Endodermal cell (in vitro differentiated cells): Measurements from ENCODE around the gene HOXD3. TPM values are rescaled to one million over a fixed set of nuclear protein-coding genes. Genes with fewer than 3 reads are reported as not detected.
A peak's percentile ranks its signal among the peaks of the same experiment; 100 is the strongest.

ENCODE experiments used
- DNase-seq: peaks from one replicate; pipeline ENCODE4 v3.0.0-alpha.2; 2017
- H3K27ac ChIP-seq: 2 replicates; pipeline ENCODE4 v1.5.1; 2013; ENCODE audit warnings: mild to moderate bottlenecking, low read depth, low read length, moderate library complexity
- H3K27me3 ChIP-seq: 2 replicates; pipeline ENCODE4 v1.6.1; 2013; ENCODE audit warnings: mild to moderate bottlenecking, low read length, moderate library complexity; ENCODE audit not compliant: insufficient read depth, control insufficient read depth, poor library complexity, severe bottlenecking
- H3K36me3 ChIP-seq: 2 replicates; pipeline ENCODE4 v1.7.0; 2013; ENCODE audit warnings: mild to moderate bottlenecking, low read length, moderate library complexity; ENCODE audit not compliant: control insufficient read depth, insufficient read depth
- H3K4me1 ChIP-seq: one replicate; pipeline ENCODE4 v1.7.0; 2013; ENCODE audit warnings: low read length; ENCODE audit not compliant: control insufficient read depth, insufficient read depth
- H3K4me3 ChIP-seq: 2 replicates; pipeline ENCODE4 v1.5.1; 2013; ENCODE audit warnings: mild to moderate bottlenecking, low read length, moderate library complexity
- H3K9ac ChIP-seq: 2 replicates; pipeline ENCODE4 v1.6.1; 2013; ENCODE audit warnings: mild to moderate bottlenecking, low read length, moderate library complexity; ENCODE audit not compliant: poor library complexity, severe bottlenecking; ENCODE audit errors: extremely low read depth
- H3K9me3 ChIP-seq: 2 replicates; pipeline ENCODE4 v1.6.1; 2013; ENCODE audit warnings: mild to moderate bottlenecking, low read length, moderate library complexity; ENCODE audit not compliant: control insufficient read depth
- H3K27ac Mint-ChIP-seq: 2 replicates; pipeline ENCODE4 v1.8.0; 2020; ENCODE audit warnings: mixed read lengths
- H3K27me3 Mint-ChIP-seq: 2 replicates; pipeline ENCODE4 v1.8.0; 2021; ENCODE audit warnings: mild to moderate bottlenecking, mixed read lengths; ENCODE audit not compliant: insufficient read depth
- H3K36me3 Mint-ChIP-seq: 2 replicates; pipeline ENCODE4 v1.8.0; 2020; ENCODE audit warnings: low read depth, mixed read lengths
- H3K4me1 Mint-ChIP-seq: 2 replicates; pipeline ENCODE4 v1.8.0; 2020; ENCODE audit warnings: mixed read lengths
- H3K4me3 Mint-ChIP-seq: 2 replicates; pipeline ENCODE4 v1.8.0; 2020; ENCODE audit warnings: mild to moderate bottlenecking, moderate library complexity, mixed read lengths
- H3K9me3 Mint-ChIP-seq: 2 replicates; pipeline ENCODE4 v1.8.0; 2020; ENCODE audit warnings: mild to moderate bottlenecking, mixed read lengths
- WGBS, 2 experiments: methylation state at CpG; one replicate each; pipeline versions ENCODE4 v1.1.5 to v1.1.7; 2013; ENCODE audit warnings: missing lambda C conversion rate in 2 of 2, mixed read lengths in 1 of 2; ENCODE audit not compliant: insufficient coverage in 1 of 2, insufficient read length in 1 of 2; 5-methylcytosine and 5-hydroxymethylcytosine counted together
- total RNA-seq, 2 donors: library from RNA; stranded (reverse); fragmentation: NEBNext Ultra II Directional in 1 of 2; extraction: Animal tissue kit (Norgen Biotek cat#: 25700) in 1 of 2; gene quantifications; 2 replicates in 1 of 2; 3 replicates in 1 of 2; pipeline ENCODE4 v1.2.1, GENCODE V29; 2021
- TF ChIP-seq, protein P1 (sequence below): fragments of 200-600 bp; sonication (generic); conservative IDR thresholded peaks from 2 replicates; pipeline ENCODE4 v1.5.0; 2021; ENCODE audit warnings: antibody characterized with exemption, mild to moderate bottlenecking

HOXD3 gene
- total RNA-seq, 2 donors from 2014 or later = not detected

DNA sequence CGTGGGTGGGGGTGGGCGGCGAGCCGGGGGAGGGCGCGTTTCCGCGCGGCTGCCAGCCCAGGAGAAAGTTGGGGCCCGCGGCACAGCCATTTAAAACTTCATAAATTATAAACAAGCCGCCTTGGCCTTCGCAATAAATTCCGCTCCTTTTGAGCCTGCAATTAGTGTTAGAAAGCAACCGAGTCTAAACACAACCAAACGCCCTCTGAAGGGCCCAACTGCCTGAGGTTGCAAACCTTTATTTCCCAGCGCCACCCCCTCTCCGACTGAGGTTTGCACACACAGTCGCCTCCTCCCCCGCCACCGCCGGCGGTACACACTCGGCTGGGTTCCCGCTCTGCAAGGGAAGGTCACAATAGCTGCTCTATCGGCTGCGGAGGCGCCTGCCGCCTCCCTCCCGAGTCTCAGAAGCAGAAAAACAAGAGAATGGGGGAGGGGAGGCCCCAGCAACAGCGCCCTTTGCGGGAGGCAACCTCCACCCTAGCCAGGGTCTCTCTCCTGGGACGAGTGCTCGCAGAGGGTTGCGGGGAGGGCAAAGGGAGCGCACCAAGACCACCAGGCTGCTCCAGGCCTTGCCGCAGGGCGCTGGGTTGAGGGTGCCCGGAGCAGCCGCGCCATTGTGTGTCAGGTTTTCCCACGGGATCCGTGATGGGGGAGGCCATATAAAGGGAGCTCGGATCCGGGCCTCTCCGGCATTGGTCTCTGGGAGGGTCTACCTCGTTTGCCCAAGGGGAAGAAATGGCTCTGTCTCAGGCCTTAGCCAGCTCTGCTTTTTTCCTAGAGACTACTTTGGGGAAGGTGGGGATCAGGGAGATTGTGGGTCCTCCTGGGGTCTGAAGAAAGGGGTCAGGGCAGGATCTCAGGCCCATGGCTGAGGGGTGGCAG lies 18.0 kb downstream of the HOXD3 start:
- Histone ChIP-seq H3K4me1 (peaks cover 16% of the 10 kb centered on the region), H3K27ac (peak overlapping the region; percentile 70), H3K9me3 (no peaks in the 10 kb centered on the region), H3K36me3 (no peaks in the 10 kb centered on the region), H3K9ac (no peak overlapping the region), H3K27me3 (peaks cover 100% of the 10 kb centered on the region), H3K4me3 (peak overlapping the region; percentile 68)
- H3K4me3 Mint-ChIP-seq = peak overlapping the region; percentile 56
- H3K27ac Mint-ChIP-seq = no peak overlapping the region
- TF ChIP-seq, protein P1, sequence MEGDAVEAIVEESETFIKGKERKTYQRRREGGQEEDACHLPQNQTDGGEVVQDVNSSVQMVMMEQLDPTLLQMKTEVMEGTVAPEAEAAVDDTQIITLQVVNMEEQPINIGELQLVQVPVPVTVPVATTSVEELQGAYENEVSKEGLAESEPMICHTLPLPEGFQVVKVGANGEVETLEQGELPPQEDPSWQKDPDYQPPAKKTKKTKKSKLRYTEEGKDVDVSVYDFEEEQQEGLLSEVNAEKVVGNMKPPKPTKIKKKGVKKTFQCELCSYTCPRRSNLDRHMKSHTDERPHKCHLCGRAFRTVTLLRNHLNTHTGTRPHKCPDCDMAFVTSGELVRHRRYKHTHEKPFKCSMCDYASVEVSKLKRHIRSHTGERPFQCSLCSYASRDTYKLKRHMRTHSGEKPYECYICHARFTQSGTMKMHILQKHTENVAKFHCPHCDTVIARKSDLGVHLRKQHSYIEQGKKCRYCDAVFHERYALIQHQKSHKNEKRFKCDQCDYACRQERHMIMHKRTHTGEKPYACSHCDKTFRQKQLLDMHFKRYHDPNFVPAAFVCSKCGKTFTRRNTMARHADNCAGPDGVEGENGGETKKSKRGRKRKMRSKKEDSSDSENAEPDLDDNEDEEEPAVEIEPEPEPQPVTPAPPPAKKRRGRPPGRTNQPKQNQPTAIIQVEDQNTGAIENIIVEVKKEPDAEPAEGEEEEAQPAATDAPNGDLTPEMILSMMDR = no peak
- peaks cover 100% of the 10 kb centered on the region for H3K27me3 Mint-ChIP-seq
- H3K9me3 Mint-ChIP-seq = no peaks in the 10 kb centered on the region
- 3 to 11% methylated on average over 12 to 47 of the region's 47 CpGs for WGBS, 2 experiments
- H3K36me3 Mint-ChIP-seq = no peaks in the 10 kb centered on the region
- peaks cover 29% of the 10 kb centered on the region for H3K4me1 Mint-ChIP-seq
- DNase-seq = peak; percentile 89

DNA sequence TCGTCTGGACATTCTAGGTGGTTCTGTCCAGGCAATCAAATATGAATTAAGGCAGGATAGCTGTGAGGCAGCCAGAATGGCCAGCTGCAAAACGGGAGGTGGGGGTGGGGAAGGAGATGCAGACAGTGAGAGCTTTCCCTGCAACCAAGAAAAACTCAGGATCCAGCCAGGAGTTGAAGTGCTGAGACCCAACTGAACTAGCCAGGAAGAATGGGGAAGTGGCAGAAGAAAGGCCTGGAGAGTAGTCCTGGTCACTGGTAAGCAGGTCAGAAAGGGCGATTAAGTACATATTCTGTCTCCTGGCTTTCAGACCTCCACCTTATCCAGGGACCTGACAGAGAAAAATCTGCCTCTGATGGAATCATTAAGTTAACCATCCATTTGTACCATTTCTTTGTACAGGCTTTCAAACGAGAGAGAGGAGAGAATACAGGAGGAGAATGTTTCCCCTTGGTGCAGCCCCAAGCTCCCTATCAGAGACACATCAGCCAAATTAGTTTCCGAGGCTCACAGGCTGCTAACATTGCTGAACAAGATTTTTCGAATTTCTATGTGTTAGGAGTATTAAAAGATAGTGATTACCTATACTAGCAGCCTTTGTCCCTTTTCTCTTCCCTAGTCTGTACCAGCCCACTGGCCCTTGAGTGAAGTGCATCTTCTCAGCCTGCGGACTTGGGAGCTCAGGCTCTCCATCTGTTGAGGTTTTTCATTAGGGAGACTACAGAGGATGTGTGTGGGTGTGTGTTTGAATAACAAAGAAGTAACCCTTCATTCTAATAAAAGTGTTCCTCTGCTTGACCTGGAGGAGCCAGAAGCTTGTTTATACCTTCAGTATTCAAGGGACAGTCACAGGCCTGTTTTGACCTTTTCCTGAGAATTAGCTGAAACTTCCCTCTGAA lies 18.9 kb downstream of the HOXD3 start:
- WGBS, 2 experiments = 52 to 64% methylated on average over 4 to 5 of the region's 7 CpGs
- Histone ChIP-seq H3K27me3 (peaks cover 100% of the 10 kb centered on the region), H3K9me3 (no peaks in the 10 kb centered on the region), H3K27ac (no peak overlapping the region), H3K4me3 (no peak overlapping the region), H3K4me1 (peaks cover 16% of the 10 kb centered on the region), H3K36me3 (no peaks in the 10 kb centered on the region), H3K9ac (no peak overlapping the region)
- Mint-ChIP-seq H3K27ac (no peak overlapping the region), H3K4me3 (peak overlapping the region; percentile 56), H3K4me1 (peaks cover 29% of the 10 kb centered on the region), H3K9me3 (no peaks in the 10 kb centered on the region), H3K27me3 (peaks cover 100% of the 10 kb centered on the region), H3K36me3 (no peaks in the 10 kb centered on the region)
- TF ChIP-seq, protein P1 = no peak
- DNase-seq = peak; percentile 60

DNA sequence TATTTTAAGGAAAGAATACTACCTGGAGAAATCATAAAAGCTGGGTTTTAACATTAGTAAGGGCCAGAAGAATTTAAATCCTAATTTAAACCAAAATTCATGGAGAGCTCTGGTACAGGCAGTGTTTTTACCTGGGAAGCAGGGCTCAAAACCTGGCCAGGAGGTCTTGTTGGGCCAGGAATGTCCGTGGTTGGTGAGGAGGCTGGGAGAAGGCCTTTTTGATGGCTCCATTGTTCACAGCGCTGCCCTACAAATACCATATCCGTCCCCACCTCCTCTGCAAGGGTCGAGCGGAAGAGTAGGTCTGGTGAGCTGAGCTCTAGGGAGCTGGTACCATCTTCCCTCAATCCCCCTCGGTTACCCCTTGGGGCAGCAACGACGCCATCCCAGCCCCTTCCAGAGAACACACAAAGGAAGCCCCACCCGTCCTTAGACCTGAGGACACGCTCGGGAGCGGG lies 20.5 kb downstream of the HOXD3 start:
- peak overlapping the region; percentile 56 for H3K4me3 Mint-ChIP-seq
- Histone ChIP-seq H3K27ac (no peak overlapping the region), H3K4me1 (peaks cover 13% of the 10 kb centered on the region), H3K4me3 (peak overlapping the region; percentile 47), H3K9ac (no peak overlapping the region), H3K9me3 (no peaks in the 10 kb centered on the region), H3K27me3 (peaks cover 100% of the 10 kb centered on the region), H3K36me3 (no peaks in the 10 kb centered on the region)
- no peaks in the 10 kb centered on the region for H3K36me3 Mint-ChIP-seq
- H3K27ac Mint-ChIP-seq = no peak overlapping the region
- H3K27me3 Mint-ChIP-seq = peaks cover 100% of the 10 kb centered on the region
- TF ChIP-seq, protein P1 = no peak
- 4 to 9% methylated on average over 4 to 12 of the region's 12 CpGs for WGBS, 2 experiments
- peaks cover 26% of the 10 kb centered on the region for H3K4me1 Mint-ChIP-seq
- DNase-seq = peak; percentile 73
- no peaks in the 10 kb centered on the region for H3K9me3 Mint-ChIP-seq
